ENCODE data around the gene AIFM3.

Gene AIFM3

DNA sequence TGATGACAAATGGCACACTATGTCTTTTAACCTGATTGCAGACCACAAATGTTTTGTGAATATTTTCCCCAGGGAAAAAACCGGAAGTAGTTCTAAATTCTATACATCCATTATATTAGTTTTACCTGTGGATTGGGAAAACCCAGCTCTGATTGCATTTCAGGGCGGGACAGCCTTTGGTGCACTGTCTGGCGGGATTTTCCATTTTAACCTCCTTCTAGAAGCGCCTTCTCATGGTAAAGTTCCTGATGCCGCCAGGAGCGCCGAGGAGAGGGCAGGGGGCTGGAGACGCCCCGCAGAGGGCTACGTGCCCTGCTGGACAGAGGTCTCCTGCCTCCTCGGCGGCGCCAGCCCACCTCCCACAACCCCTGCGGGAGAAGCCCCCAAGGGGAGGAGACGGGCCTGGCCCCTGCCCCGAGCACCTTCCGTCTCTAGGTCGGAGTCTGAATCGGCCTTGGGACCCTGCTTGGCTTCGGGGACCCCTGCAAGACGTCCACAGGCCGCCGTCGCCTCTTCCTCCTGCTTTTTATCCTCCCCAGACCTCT, 46.7 kb downstream of the AIFM3 start:
- peak overlapping the region; percentile 45 for H3K4me2 ChIP-seq (ENCODE audit: low read depth, low read length, poor library complexity, severe bottlenecking)
- H3F3A ChIP-seq (ENCODE audit: insufficient read depth), result no peaks in the 10 kb centered on the region
- no peaks in the 10 kb centered on the region for H3K9me3 ChIP-seq (ENCODE audit: insufficient read depth, low read length)
- H4K20me1 ChIP-seq (ENCODE audit: low read depth, low read length), result no peaks in the 10 kb centered on the region
- H3K27me3 ChIP-seq (ENCODE audit: low read length), result no peaks in the 10 kb centered on the region
- peak overlapping the region; percentile 31; the same call in 1 of the 2 replicates for H3K9ac ChIP-seq (ENCODE audit: low read length)
- H3K36me3 ChIP-seq (ENCODE audit: low read length), result no peaks in the 10 kb centered on the region
- no peak overlapping the region for H3K4me3 ChIP-seq (ENCODE audit: insufficient read depth, low read length, poor library complexity, severe bottlenecking)
- TF ChIP-seq EZH2phosphoT487 (conservative IDR thresholded peaks at IDR 0.05; ENCODE audit: low read length), result no peak
- TF ChIP-seq, protein P1, sequence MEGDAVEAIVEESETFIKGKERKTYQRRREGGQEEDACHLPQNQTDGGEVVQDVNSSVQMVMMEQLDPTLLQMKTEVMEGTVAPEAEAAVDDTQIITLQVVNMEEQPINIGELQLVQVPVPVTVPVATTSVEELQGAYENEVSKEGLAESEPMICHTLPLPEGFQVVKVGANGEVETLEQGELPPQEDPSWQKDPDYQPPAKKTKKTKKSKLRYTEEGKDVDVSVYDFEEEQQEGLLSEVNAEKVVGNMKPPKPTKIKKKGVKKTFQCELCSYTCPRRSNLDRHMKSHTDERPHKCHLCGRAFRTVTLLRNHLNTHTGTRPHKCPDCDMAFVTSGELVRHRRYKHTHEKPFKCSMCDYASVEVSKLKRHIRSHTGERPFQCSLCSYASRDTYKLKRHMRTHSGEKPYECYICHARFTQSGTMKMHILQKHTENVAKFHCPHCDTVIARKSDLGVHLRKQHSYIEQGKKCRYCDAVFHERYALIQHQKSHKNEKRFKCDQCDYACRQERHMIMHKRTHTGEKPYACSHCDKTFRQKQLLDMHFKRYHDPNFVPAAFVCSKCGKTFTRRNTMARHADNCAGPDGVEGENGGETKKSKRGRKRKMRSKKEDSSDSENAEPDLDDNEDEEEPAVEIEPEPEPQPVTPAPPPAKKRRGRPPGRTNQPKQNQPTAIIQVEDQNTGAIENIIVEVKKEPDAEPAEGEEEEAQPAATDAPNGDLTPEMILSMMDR (IDR thresholded peaks at IDR 0.05; ENCODE audit: insufficient read depth, low read length, poor library complexity, severe bottlenecking), result no peak
- no peaks in the 10 kb centered on the region for H3K79me2 ChIP-seq (ENCODE audit: insufficient read depth, low read length)
- H3K9me2 ChIP-seq (replicated peaks; ENCODE audit: insufficient read depth, low read length), result no peaks in the 10 kb centered on the region
- H2AFZ ChIP-seq (ENCODE audit: low read depth, low read length, severe bottlenecking), result no peak overlapping the region
- H3K27ac ChIP-seq (ENCODE audit: low read depth, low read length), result no peak overlapping the region

DNA sequence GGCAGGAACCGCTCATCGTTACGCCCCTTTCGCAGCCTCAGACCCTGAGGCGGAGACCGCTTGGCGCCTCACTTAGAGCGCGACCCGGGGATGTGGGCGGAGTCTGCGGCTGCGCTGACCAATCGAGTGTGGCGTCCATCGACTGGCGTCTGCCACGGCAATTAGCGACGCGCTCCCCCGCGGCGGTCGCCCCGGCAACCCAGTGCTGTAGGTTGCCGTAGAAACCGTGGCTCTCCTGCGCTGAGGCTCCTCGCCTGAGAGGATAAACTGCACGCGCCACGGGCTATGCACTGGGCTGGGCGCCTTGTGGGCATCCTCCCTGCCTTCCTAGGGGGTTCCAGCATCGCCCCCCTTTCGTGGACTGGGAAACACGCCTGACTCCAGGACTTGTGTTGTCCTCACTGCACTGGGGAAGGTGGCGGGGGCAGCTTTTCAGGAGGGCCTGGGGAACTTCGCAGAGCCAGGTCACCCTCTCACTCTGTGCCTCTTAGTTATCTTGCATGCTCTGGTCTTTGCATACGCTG, 47.2 kb downstream of the AIFM3 start:
- Histone ChIP-seq H3K27ac (ENCODE audit: low read depth, low read length) (no peak overlapping the region), H3F3A (ENCODE audit: insufficient read depth) (no peaks in the 10 kb centered on the region), H3K79me2 (ENCODE audit: insufficient read depth, low read length) (no peaks in the 10 kb centered on the region), H2AFZ (ENCODE audit: low read depth, low read length, severe bottlenecking) (no peak overlapping the region), H3K36me3 (ENCODE audit: low read length) (no peaks in the 10 kb centered on the region), H3K9me3 (ENCODE audit: insufficient read depth, low read length) (no peaks in the 10 kb centered on the region), H3K9me2 (replicated peaks; ENCODE audit: insufficient read depth, low read length) (no peaks in the 10 kb centered on the region), H3K4me2 (ENCODE audit: low read depth, low read length, poor library complexity, severe bottlenecking) (peak overlapping the region; percentile 45), H3K9ac (ENCODE audit: low read length) (peak overlapping the region; percentile 31; the same call in 1 of the 2 replicates), H4K20me1 (ENCODE audit: low read depth, low read length) (no peaks in the 10 kb centered on the region), H3K27me3 (ENCODE audit: low read length) (no peaks in the 10 kb centered on the region), H3K4me3 (ENCODE audit: insufficient read depth, low read length, poor library complexity, severe bottlenecking) (no peak overlapping the region)
- TF ChIP-seq EZH2phosphoT487 (conservative IDR thresholded peaks at IDR 0.05; ENCODE audit: low read length), result no peak
- TF ChIP-seq, protein P1 (IDR thresholded peaks at IDR 0.05; ENCODE audit: insufficient read depth, low read length, poor library complexity, severe bottlenecking), result no peak

DNA sequence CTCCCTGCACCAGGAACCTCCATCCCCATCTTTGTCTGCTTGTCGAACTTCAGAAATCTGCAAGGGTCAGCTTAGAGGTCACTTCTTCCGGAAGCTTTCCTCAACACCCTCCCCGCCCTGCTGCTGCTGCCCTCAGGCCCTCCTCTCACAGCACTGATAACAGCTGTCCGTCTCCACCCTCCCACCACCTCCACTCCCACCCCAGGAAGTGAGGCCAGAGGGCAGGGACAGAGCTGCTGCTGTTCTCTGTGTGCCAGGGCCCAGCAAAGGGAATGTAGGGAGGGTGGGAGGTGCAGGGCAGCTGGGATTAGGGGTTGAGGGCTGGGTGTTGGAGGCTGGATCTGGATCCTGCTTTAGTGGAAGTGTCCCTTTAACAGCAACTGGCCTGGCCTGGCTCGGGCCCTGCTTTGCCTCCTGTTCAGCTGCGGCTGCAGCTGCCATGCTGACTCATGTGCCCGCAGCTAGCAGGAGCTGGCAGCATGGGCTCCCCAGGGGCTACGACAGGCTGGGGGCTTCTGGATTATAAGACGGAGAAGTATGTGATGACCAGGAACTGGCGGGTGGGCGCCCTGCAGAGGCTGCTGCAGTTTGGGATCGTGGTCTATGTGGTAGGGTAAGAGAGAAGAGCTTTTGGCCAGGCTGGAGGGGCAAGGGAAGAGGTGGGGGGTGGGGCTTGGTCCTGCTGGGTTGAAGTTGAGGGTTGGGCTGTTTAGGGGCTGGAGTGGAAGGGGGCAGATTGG, 47.8 kb downstream of the AIFM3 start, which contains the start of gene P2RX6:
Gene P2RX6, plus strand, starts transcription at position 440 of the 740 bp plus-strand sequence. Its CDS starts 10 bp downstream, at position 450.
- Histone ChIP-seq H3K9ac (ENCODE audit: low read length) (peak within 1 kb of the TSS; percentile 31; the same call in 1 of the 2 replicates), H3K4me2 (ENCODE audit: low read depth, low read length, poor library complexity, severe bottlenecking) (peak within 1 kb of the TSS; percentile 45)

More for the DNA sequence above, 47.8 kb downstream of the AIFM3 start, which contains the start of gene P2RX6:
- no peak within 1 kb of the TSS for H2AFZ ChIP-seq (ENCODE audit: low read depth, low read length, severe bottlenecking)
- no peak for TF ChIP-seq EZH2phosphoT487 (conservative IDR thresholded peaks at IDR 0.05; ENCODE audit: low read length)
- TF ChIP-seq, protein P1 (IDR thresholded peaks at IDR 0.05; ENCODE audit: insufficient read depth, low read length, poor library complexity, severe bottlenecking), result no peak
- H3K79me2 ChIP-seq (ENCODE audit: insufficient read depth, low read length), result no peaks in the 10 kb centered on the region
- no peak within 1 kb of the TSS for H3K4me3 ChIP-seq (ENCODE audit: insufficient read depth, low read length, poor library complexity, severe bottlenecking)
- H3K27ac ChIP-seq (ENCODE audit: low read depth, low read length), result no peak within 1 kb of the TSS
- H3K36me3 ChIP-seq (ENCODE audit: low read length), result no peaks in the 10 kb centered on the region
- no peaks in the 10 kb centered on the region for H3K27me3 ChIP-seq (ENCODE audit: low read length)
- H3K9me2 ChIP-seq (replicated peaks; ENCODE audit: insufficient read depth, low read length), result no peaks in the 10 kb centered on the region
- H4K20me1 ChIP-seq (ENCODE audit: low read depth, low read length), result no peaks in the 10 kb centered on the region
- H3F3A ChIP-seq (ENCODE audit: insufficient read depth), result no peaks in the 10 kb centered on the region
- H3K9me3 ChIP-seq (ENCODE audit: insufficient read depth, low read length), result no peaks in the 10 kb centered on the region

Measured in SU-DHL-6 (cell line).